Activated CD4-positive, alpha-beta T cell treated with anti-CD3 and anti-CD28 coated beads for 48 hours (primary cell): ENCODE results near the gene STK17A.
"Not testable (repeated sequence)": the region's sequence is repeated elsewhere in the genome, so short reads cannot be mapped to it uniquely, and the experiment has no call there.

Experiments
- DNase-seq: peaks from one replicate; pipeline ENCODE4 v3.0.0-alpha.2; 2020

The STK17A gene

GRCh38 chr7:43602256-43602655, 19.3 kb downstream of the STK17A start:
- DNase-seq: no peak

- DNase-seq: no peak
Observed at GRCh38 chr7:43604251-43604650, 21.3 kb downstream of the STK17A start.

GRCh38 chr7:43609097-43609496, 26.2 kb downstream of the STK17A start:
- DNase-seq: no peak

GRCh38 chr7:43612128-43612527, 29.2 kb downstream of the STK17A start:
- DNase-seq: no peak

- DNase-seq: no peak
Observed at GRCh38 chr7:43612599-43613589, 30.0 kb downstream of the STK17A start.

GRCh38 chr7:43615558-43616145, 32.7 kb downstream of the STK17A start:
- no peak for DNase-seq

- no peak for DNase-seq
Observed at GRCh38 chr7:43616977-43617376, 34.1 kb downstream of the STK17A start.

GRCh38 chr7:43618073-43618472, 35.2 kb downstream of the STK17A start:
- no peak for DNase-seq

- DNase-seq: no peak
Observed at GRCh38 chr7:43619213-43620012, 36.5 kb downstream of the STK17A start.

GRCh38 chr7:43621729-43622448, 39.0 kb downstream of the STK17A start:
- no peak for DNase-seq

- DNase-seq: no peak
Observed at GRCh38 chr7:43624156-43624555, 41.2 kb downstream of the STK17A start.

GRCh38 chr7:43625453-43625852, 42.5 kb downstream of the STK17A start:
- peak; percentile 38 for DNase-seq

- DNase-seq: no peak
Observed at GRCh38 chr7:43625980-43626379, 43.1 kb downstream of the STK17A start.

- no peak for DNase-seq
Observed at GRCh38 chr7:43626695-43627094, 43.8 kb downstream of the STK17A start.

GRCh38 chr7:43627798-43628197, 44.9 kb downstream of the STK17A start:
- DNase-seq: not testable (repeated sequence)

GRCh38 chr7:43628431-43628830, 45.5 kb downstream of the STK17A start:
- no peak for DNase-seq

GRCh38 chr7:43629857-43630256, 46.9 kb downstream of the STK17A start:
- no peak for DNase-seq

GRCh38 chr7:43630482-43630881, 47.6 kb downstream of the STK17A start:
- DNase-seq: no peak

- DNase-seq: no peak
Observed at GRCh38 chr7:43631559-43631958, 48.7 kb downstream of the STK17A start.

- DNase-seq: no peak
Observed at GRCh38 chr7:43632746-43633145, 49.8 kb downstream of the STK17A start.

- no peak for DNase-seq
Observed at GRCh38 chr7:43634384-43634783, 51.5 kb downstream of the STK17A start.

- DNase-seq: no peak
Observed at GRCh38 chr7:43636093-43636492, 53.2 kb downstream of the STK17A start.
